RWPE1 (cell line): ENCODE results near the gene RBM11.

Experiments
- CTCF ChIA-PET: fragments of 350-600 bp; sonication (Branson Sonifier 250); formaldehyde crosslinking; extraction: SDS; loops from one replicate; lab custom pipeline; 2021; lab: Yijun Ruan, JAX
- POLR2A ChIA-PET: fragments of 400-600 bp; formaldehyde crosslinking; extraction: SDS; loops from one replicate; lab custom pipeline; 2020; ENCODE audit warnings: antibody characterized with exemption; ENCODE audit not compliant: low non-redundant PET; lab: Yijun Ruan, JAX
- DNase-seq: peaks from one replicate; pipeline ENCODE4 v3.0.0; 2012; ENCODE audit warnings: low spot score
- H3K27ac ChIP-seq: fragments of 450-650 bp; 2 replicates; pipeline ENCODE4 v1.5.1; 2017
- TF ChIP-seq, protein P1 (sequence below): fragments of 450-650 bp; conservative IDR thresholded peaks from 2 replicates; pipeline ENCODE4 v1.5.1; 2017; ENCODE audit warnings: low read depth, mild to moderate bottlenecking

RBM11 gene

DNA sequence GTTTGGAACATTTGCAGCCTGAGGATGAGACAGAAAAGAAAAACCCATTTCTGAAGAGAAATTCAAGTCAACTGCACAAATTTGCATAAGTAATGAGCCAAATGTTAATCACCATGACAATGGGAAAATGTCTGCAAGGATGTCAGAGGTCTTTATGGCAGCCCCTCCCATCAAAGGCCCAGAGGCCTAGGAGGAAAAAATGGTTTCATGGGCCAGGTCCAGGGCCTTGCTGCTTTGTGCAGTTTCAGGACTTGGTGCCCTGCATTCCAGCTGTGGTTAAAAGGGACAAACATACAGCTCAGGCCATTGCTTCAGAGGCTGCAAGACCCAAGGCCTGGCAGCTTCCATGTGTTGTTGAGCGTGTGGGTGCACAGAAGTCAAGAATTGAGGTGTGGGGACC, 13.4 kb downstream of the RBM11 start:
- DNase-seq = no peak
- TF ChIP-seq, protein P1, sequence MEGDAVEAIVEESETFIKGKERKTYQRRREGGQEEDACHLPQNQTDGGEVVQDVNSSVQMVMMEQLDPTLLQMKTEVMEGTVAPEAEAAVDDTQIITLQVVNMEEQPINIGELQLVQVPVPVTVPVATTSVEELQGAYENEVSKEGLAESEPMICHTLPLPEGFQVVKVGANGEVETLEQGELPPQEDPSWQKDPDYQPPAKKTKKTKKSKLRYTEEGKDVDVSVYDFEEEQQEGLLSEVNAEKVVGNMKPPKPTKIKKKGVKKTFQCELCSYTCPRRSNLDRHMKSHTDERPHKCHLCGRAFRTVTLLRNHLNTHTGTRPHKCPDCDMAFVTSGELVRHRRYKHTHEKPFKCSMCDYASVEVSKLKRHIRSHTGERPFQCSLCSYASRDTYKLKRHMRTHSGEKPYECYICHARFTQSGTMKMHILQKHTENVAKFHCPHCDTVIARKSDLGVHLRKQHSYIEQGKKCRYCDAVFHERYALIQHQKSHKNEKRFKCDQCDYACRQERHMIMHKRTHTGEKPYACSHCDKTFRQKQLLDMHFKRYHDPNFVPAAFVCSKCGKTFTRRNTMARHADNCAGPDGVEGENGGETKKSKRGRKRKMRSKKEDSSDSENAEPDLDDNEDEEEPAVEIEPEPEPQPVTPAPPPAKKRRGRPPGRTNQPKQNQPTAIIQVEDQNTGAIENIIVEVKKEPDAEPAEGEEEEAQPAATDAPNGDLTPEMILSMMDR = no peak
- H3K27ac ChIP-seq = no peak overlapping the region
- CTCF ChIA-PET = no interaction called here
- POLR2A ChIA-PET = no interaction called here

- ChIA-PET POLR2A (no interaction called here), CTCF (no interaction called here)
- H3K27ac ChIP-seq = no peak overlapping the region
- TF ChIP-seq, protein P1 = no peak
- DNase-seq = no peak
Measured at GRCh38 chr21:14235101-14235500, 19.1 kb downstream of the RBM11 start.

DNA sequence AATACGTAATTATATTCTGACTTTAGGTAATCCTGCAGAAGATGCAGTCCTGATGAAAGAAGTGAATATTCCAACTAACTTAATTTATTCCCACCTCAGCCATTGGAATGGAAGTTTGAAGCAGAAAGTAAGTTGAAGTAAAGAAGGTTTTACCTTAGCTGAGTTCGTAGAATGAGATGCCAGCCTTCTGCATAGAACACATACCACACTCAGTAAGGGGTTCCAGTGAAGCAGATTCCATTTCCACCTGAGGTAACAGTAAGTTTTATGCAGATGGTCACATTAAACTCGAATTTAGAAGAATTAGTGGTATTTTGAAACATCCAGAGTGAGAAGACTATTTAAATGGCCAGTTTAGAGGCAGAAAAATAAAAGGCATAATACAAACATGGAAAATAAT, 20.2 kb downstream of the RBM11 start:
- DNase-seq = no peak
- TF ChIP-seq, protein P1 = no peak
- CTCF ChIA-PET = no interaction called here
- no peak overlapping the region for H3K27ac ChIP-seq
- POLR2A ChIA-PET = no interaction called here

GRCh38 chr21:14239281-14239680, 23.3 kb downstream of the RBM11 start:
- TF ChIP-seq, protein P1 = no peak
- ChIA-PET CTCF (no interaction called here), POLR2A (no interaction called here)
- DNase-seq = no peak
- H3K27ac ChIP-seq = no peak overlapping the region

- ChIA-PET CTCF (no interaction called here), POLR2A (no interaction called here)
- DNase-seq = no peak
- H3K27ac ChIP-seq = no peak overlapping the region
- TF ChIP-seq, protein P1 = no peak
Measured at GRCh38 chr21:14241297-14241696, 25.3 kb downstream of the RBM11 start.

GRCh38 chr21:14243461-14243860, 27.5 kb downstream of the RBM11 start:
- POLR2A ChIA-PET = no interaction called here
- TF ChIP-seq, protein P1 = no peak
- DNase-seq = no peak
- CTCF ChIA-PET = no interaction called here
- H3K27ac ChIP-seq = no peak overlapping the region

DNA sequence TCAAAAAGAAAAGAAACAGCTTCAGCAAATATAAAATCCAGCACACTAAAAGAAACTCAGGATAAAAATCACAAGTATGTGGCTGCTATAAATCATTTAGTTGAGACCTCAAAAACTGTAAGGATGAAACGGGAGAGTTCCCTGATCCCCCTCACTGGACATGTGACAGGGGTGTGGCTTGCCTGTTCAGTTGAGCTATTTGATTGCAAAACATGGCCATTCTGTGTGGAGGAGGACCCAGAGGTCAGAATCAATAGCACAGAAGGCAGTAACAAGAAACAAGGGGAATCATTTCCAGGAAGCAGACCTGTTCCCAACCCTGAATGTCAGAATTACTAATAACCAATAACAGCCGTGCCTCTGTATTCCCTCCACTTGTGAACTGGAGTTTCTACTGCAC, 27.9 kb downstream of the RBM11 start:
- ChIA-PET CTCF (no interaction called here), POLR2A (no interaction called here)
- DNase-seq = no peak
- TF ChIP-seq, protein P1 = no peak
- H3K27ac ChIP-seq = no peak overlapping the region
